ENCODE data around the gene RFX1.

GRCh38 chr19:13951043-13951442 lies 55.1 kb downstream of the RFX1 start:
- TF ChIP-seq CTCF (IDR thresholded peaks at IDR 0.05; ENCODE audit: poor library complexity) (no peak), EZH2phosphoT487 (IDR thresholded peaks at IDR 0.05; ENCODE audit: low read depth, severe bottlenecking, unreplicated experiment) (no peak), EZH2 (IDR thresholded peaks at IDR 0.05; ENCODE audit: borderline replicate concordance) (no peak)

All from hepatocyte (in vitro differentiated cells).